K562 (cell line): Measurements from ENCODE around the gene BCL2L1. TPM values are rescaled to one million over a fixed set of nuclear protein-coding genes. Genes with fewer than 3 reads are reported as not detected.
A peak's percentile ranks its signal among the peaks of the same experiment; 100 is the strongest.

Source experiments
- ARID1B ChIP-seq: fragments of 450-650 bp; IDR thresholded peaks from 2 replicates; pipeline ENCODE4 v1.6.1; 2016; ENCODE audit warnings: antibody characterized with exemption, mild to moderate bottlenecking, inconsistent platforms
- ATF7 ChIP-seq: fragments of 450-650 bp; IDR thresholded peaks from 2 replicates; pipeline ENCODE4 v1.7.1; 2014; ENCODE audit warnings: mild to moderate bottlenecking, moderate library complexity
- CBX3 ChIP-seq, 2 experiments: IDR thresholded peaks; 1 replicate in 1 of 2; 2 replicates in 1 of 2; pipeline ENCODE4 v1.6.1; 2012; ENCODE audit warnings: inconsistent platforms in 2 of 2, low read length in 2 of 2, borderline replicate concordance in 1 of 2, control low read depth in 1 of 2
- CBX8 ChIP-seq: fragments of 200-600 bp; sonication (generic); IDR thresholded peaks from 2 replicates; pipeline ENCODE4 v1.6.1; 2012; ENCODE audit warnings: borderline replicate concordance, mixed run types, low read depth, mild to moderate bottlenecking, moderate library complexity, mixed read lengths, low read length, control low read depth, inconsistent platforms; ENCODE audit not compliant: poor library complexity, severe bottlenecking; ENCODE audit errors: extremely low read depth
- HNRNPH1 ChIP-seq: fragments of 200-400 bp; formaldehyde crosslinking; optimal IDR thresholded peaks from 2 replicates; pipeline ENCODE3; 2017; ENCODE audit warnings: low read depth, mild to moderate bottlenecking, low read length, moderate library complexity
- MYBL2 ChIP-seq, 2 experiments: fragments of 450-650 bp in 1 of 2; sonication (generic) in 1 of 2; formaldehyde crosslinking in 1 of 2; IDR thresholded peaks; 2 replicates each; pipeline versions ENCODE4 v1.6.1 to v1.8.1; 2017 to 2022; ENCODE audit warnings: borderline replicate concordance in 1 of 2, inconsistent platforms in 1 of 2, low read depth in 1 of 2, mild to moderate bottlenecking in 1 of 2, missing genetic modification reagents in 1 of 2, moderate library complexity in 1 of 2
- NR2C2 ChIP-seq, 2 experiments: fragments of 200-800 bp in 1 of 2; sonication (Bioruptor generic) in 1 of 2; sonication (generic) in 1 of 2; formaldehyde crosslinking in 1 of 2; IDR thresholded peaks; 2 replicates each; pipeline versions ENCODE4 v1.6.1 to v1.8.0; 2016 to 2022; ENCODE audit warnings: mild to moderate bottlenecking in 1 of 2, missing compliant biosample characterization in 1 of 2, missing genetic modification characterization in 1 of 2, missing genetic modification reagents in 1 of 2
- RHOXF2B ChIP-seq: fragments of 250-450 bp; sonication (Bioruptor Pico); conservative IDR thresholded peaks from 2 replicates; pipeline ENCODE4 v1.5.1; 2021
- SMARCA5 ChIP-seq: fragments of 450-650 bp; IDR thresholded peaks from 2 replicates; pipeline ENCODE4 v1.6.1; 2016
- TSC22D4 ChIP-seq: fragments of 450-650 bp; IDR thresholded peaks from 2 replicates; pipeline ENCODE4 v1.6.1; 2016; ENCODE audit warnings: missing genetic modification characterization, missing biosample characterization, control low read depth
- ZFP1 ChIP-seq: fragments of 450-650 bp; formaldehyde crosslinking; IDR thresholded peaks from 2 replicates; pipeline ENCODE4 v1.4.0; 2020; ENCODE audit warnings: mild to moderate bottlenecking, mixed read lengths
- ZNF174 ChIP-seq: fragments of 250-450 bp; sonication (Bioruptor Pico); IDR thresholded peaks from 2 replicates; pipeline ENCODE4 v1.4.0; 2020; ENCODE audit warnings: mild to moderate bottlenecking
- ZNF24 ChIP-seq: fragments of 450-650 bp; IDR thresholded peaks from 2 replicates; pipeline ENCODE4 v1.6.1; 2016
- ZNF311 ChIP-seq: fragments of 250-450 bp; sonication (Bioruptor Pico); IDR thresholded peaks from 2 replicates; pipeline ENCODE4 v1.4.0; 2020; ENCODE audit warnings: mild to moderate bottlenecking, moderate library complexity
- ZNF316 ChIP-seq: fragments of 450-650 bp; IDR thresholded peaks from 2 replicates; pipeline ENCODE4 v1.6.1; 2016
- ZNF347 ChIP-seq: fragments of 450-650 bp; formaldehyde crosslinking; IDR thresholded peaks from 2 replicates; pipeline ENCODE4 v1.4.0; 2020; ENCODE audit warnings: low read depth, mild to moderate bottlenecking, moderate library complexity
- ZNF830 ChIP-seq: fragments of 250-450 bp; sonication (Bioruptor Pico); IDR thresholded peaks from 2 replicates; pipeline ENCODE4 v1.5.0; 2021; ENCODE audit warnings: mild to moderate bottlenecking
- polyA plus RNA-seq, 8 experiments: library from polyadenylated mRNA; depleted of rRNA in 4 of 8; stranded (reverse) in 5 of 8; unstranded in 3 of 8; fragments of >200 nt; fragmentation: Nextera tagmentation in 2 of 8; fragmentation: Illumina TruSeq in 1 of 8; extraction: Ambion mirVana in 2 of 8; extraction: Trizol in 1 of 8; gene quantifications; 2 replicates each; pipeline versions ENCODE4 v1.2.1 to v1.2.3, GENCODE V29; 2011 to 2014; ENCODE audit warnings: inconsistent platforms in 1 of 8, missing spikeins in 1 of 8
- total RNA-seq, 7 experiments: library from RNA; depleted of rRNA in 6 of 7; stranded (reverse); fragments of >200 nt in 6 of 7; fragmentation: Illumina TruSeq in 2 of 7; extraction: Trizol in 2 of 7; gene quantifications; 2 replicates each; pipeline versions ENCODE4 v1.2.1 to v1.2.3, GENCODE V29; 2011 to 2021; ENCODE audit warnings: low replicate concordance in 1 of 7
- TF ChIP-seq, protein P1 (sequence below): sonication (generic); formaldehyde crosslinking; IDR thresholded peaks from 2 replicates; pipeline ENCODE4 v1.8.0; 2022; ENCODE audit warnings: mild to moderate bottlenecking, low read depth, missing genetic modification reagents
- TF ChIP-seq, protein P2 (sequence below): fragments of 450-650 bp; IDR thresholded peaks from 2 replicates; pipeline ENCODE4 v1.6.1; 2016; ENCODE audit warnings: borderline replicate concordance
- TF ChIP-seq, protein P3 (sequence below): fragments of 250-450 bp; sonication (Bioruptor Pico); IDR thresholded peaks from 2 replicates; pipeline ENCODE4 v1.8.0; 2022; ENCODE audit warnings: moderate library complexity, mild to moderate bottlenecking, inconsistent platforms
- TF ChIP-seq, protein P4 (sequence below): fragments of 250-450 bp; sonication (Bioruptor Pico); IDR thresholded peaks from 2 replicates; pipeline ENCODE4 v1.8.0; 2022; ENCODE audit warnings: inconsistent platforms, mild to moderate bottlenecking, moderate library complexity, borderline replicate concordance
- TF ChIP-seq, protein P5 (sequence below): IDR thresholded peaks from 2 replicates; pipeline ENCODE4 v1.6.1; 2011; ENCODE audit not compliant: insufficient read length; ENCODE audit errors: extremely low read depth

Gene BCL2L1
- total and polyA plus RNA-seq, 9 of the 15 experiments (the other 6 are each of a cell fraction or from before 2014, with no cell fraction given): 3.3 to 182 (median 120) TPM

DNA sequence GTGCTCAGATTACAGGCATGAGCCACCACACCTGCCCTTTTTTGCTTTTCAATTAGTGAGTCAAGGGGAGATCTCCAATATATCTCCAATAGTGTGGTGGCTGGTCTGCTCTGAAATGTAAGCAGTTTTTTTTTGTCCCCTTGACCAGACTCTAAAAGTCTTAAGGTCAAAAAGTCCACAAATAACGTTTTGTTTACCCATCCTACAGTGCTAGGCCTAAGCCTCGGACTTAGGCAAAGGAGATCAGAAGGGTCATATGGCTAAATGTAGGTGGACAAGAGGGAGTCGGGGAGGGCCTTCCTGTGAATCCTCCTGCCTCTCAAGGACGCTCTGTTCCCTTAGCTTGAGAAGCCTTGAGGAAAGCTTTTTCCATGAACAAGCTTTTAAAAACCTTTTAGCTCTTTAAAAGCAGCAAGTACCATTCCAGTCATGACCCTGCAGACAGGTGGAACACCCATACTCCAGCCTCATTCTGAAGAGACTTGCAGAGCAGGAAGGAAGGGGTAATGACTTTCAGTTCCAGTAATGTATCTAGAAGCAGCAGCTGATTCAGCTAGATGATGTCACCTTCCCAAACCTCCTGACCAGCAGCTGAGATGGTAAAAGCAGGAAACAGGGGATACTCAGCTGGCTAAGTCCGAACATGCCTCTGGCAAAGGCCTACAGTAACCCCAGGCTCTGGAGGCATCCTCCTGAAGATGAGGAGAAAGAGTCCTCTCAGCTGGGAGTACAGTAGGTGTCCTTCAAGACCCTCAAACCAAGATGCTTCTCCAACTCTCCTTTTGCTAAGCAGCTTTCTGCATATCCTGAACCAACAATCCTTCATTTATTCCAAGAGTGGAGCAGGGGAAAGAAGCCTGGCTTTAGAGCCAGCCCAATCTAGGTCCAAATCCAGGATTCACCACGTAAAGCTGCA lies 23.6 kb downstream of the BCL2L1 start (continued):
- TF ChIP-seq, protein P1, sequence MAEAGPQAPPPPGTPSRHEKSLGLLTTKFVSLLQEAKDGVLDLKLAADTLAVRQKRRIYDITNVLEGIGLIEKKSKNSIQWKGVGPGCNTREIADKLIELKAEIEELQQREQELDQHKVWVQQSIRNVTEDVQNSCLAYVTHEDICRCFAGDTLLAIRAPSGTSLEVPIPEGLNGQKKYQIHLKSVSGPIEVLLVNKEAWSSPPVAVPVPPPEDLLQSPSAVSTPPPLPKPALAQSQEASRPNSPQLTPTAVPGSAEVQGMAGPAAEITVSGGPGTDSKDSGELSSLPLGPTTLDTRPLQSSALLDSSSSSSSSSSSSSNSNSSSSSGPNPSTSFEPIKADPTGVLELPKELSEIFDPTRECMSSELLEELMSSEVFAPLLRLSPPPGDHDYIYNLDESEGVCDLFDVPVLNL (CRISPR knock-in tag): no peak
- TF ChIP-seq NR2C2 (CRISPR knock-in tag; IDR thresholded peaks at IDR 0.05): no peak
- peak; percentile 61 for TF ChIP-seq NR2C2 (tag; IDR thresholded peaks at IDR 0.05)
- no peak for TF ChIP-seq ZNF830
- no peak for TF ChIP-seq ZNF347 (CRISPR knock-in tag)
- TF ChIP-seq ZNF174 (CRISPR knock-in tag): no peak
- peak; percentile 97 for TF ChIP-seq ATF7
- peak; percentile 27; the same call in 1 of the 2 replicates for TF ChIP-seq ZNF311 (CRISPR knock-in tag)
- TF ChIP-seq SMARCA5: no peak
- TF ChIP-seq ZNF316: peak; percentile 62
- TF ChIP-seq, protein P2, sequence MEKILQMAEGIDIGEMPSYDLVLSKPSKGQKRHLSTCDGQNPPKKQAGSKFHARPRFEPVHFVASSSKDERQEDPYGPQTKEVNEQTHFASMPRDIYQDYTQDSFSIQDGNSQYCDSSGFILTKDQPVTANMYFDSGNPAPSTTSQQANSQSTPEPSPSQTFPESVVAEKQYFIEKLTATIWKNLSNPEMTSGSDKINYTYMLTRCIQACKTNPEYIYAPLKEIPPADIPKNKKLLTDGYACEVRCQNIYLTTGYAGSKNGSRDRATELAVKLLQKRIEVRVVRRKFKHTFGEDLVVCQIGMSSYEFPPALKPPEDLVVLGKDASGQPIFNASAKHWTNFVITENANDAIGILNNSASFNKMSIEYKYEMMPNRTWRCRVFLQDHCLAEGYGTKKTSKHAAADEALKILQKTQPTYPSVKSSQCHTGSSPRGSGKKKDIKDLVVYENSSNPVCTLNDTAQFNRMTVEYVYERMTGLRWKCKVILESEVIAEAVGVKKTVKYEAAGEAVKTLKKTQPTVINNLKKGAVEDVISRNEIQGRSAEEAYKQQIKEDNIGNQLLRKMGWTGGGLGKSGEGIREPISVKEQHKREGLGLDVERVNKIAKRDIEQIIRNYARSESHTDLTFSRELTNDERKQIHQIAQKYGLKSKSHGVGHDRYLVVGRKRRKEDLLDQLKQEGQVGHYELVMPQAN: no peak
- no peak for TF ChIP-seq TSC22D4 (tag)
- TF ChIP-seq, protein P3, sequence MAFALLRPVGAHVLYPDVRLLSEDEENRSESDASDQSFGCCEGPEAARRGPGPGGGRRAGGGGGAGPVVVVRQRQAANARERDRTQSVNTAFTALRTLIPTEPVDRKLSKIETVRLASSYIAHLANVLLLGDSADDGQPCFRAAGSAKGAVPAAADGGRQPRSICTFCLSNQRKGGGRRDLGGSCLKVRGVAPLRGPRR (CRISPR knock-in tag): peak; percentile 61; the same call in 1 of the 2 replicates
- TF ChIP-seq, protein P4, sequence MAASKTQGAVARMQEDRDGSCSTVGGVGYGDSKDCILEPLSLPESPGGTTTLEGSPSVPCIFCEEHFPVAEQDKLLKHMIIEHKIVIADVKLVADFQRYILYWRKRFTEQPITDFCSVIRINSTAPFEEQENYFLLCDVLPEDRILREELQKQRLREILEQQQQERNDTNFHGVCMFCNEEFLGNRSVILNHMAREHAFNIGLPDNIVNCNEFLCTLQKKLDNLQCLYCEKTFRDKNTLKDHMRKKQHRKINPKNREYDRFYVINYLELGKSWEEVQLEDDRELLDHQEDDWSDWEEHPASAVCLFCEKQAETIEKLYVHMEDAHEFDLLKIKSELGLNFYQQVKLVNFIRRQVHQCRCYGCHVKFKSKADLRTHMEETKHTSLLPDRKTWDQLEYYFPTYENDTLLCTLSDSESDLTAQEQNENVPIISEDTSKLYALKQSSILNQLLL (CRISPR knock-in tag): no peak
- no peak for TF ChIP-seq RHOXF2B (CRISPR knock-in tag)
- TF ChIP-seq CBX8: no peak
- TF ChIP-seq HNRNPH1: no peak
- TF ChIP-seq ZNF24: no peak
- TF ChIP-seq ARID1B: peak; percentile 53
- no peak for TF ChIP-seq CBX3 (IDR thresholded peaks at IDR 0.05; ENCODE audit: borderline replicate concordance in 1 of 2, low read length in 2 of 2)
- TF ChIP-seq MYBL2 (IDR thresholded peaks at IDR 0.05; ENCODE audit: low read depth): no peak
- no peak for TF ChIP-seq MYBL2 (CRISPR knock-in tag; IDR thresholded peaks at IDR 0.05; ENCODE audit: borderline replicate concordance)
- no peak for TF ChIP-seq ZFP1
- TF ChIP-seq, protein P5, sequence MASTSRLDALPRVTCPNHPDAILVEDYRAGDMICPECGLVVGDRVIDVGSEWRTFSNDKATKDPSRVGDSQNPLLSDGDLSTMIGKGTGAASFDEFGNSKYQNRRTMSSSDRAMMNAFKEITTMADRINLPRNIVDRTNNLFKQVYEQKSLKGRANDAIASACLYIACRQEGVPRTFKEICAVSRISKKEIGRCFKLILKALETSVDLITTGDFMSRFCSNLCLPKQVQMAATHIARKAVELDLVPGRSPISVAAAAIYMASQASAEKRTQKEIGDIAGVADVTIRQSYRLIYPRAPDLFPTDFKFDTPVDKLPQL: no peak
